Choroid plexus epithelial cell (primary cell): ENCODE results near the gene ADA.

Experiments used
- DNase-seq: peaks from one replicate; pipeline ENCODE4 v3.0.0-alpha.2; 2010; ENCODE audit warnings: low read depth
- H3K4me3 ChIP-seq: 2 replicates; pipeline ENCODE4 v1.5.1; 2011; ENCODE audit warnings: low read depth, mild to moderate bottlenecking, control low read depth, low read length, moderate library complexity
- CTCF ChIP-seq: conservative IDR thresholded peaks from 2 replicates; pipeline ENCODE4 v1.5.1; 2011; ENCODE audit warnings: low read depth, mild to moderate bottlenecking, control low read depth, inconsistent platforms, low read length, moderate library complexity

ADA gene

DNA sequence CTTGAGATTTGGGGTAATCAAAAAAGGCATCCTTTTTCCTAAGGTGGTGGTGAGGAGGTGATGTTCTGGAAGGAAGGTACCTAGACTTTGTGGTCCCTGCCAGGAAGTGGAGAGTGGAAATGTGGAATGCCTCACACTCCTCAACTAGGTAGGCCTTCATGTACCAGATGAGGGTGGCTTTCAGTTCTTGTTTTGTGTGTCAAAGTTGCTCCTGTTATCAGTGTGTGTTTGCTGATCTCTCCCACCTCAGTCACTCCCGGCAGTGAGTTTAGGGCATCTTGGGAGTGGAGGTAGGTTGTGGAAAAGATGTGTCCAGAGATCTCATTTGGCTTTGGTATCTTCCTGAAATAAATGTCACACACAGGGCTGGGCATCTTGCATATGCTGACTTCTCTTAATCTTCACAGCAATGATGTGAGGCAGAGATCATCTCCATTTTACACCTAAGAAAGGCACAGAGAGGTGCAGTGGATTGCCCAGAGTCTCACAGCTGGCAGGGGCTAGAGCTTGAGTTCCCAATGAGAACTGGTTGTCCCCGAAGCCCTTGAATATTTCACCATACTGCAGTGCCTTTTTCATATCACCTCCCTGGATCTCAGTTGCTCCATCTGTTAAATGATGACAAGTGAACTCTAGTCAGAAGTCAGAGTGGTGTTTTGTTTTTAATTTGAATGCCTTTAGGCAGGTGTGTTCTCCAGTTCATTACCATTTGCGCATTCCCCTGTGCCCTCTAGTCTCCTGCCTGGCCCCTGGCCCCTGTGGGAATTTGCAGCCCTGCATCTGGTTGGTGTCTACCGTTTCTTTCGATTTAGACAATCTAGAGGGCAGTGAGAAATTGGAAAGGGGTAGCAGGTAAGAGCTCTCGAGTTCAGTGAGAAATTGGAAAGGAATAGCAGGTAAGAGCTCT, 66.2 kb downstream of the ADA start:
- H3K4me3 ChIP-seq, result no peak overlapping the region
- DNase-seq, result no peak
- TF ChIP-seq CTCF, result no peak

- no peak overlapping the region for H3K4me3 ChIP-seq
- TF ChIP-seq CTCF, result no peak
- no peak for DNase-seq
Observed at GRCh38 chr20:44584162-44584561, 67.3 kb downstream of the ADA start.

GRCh38 chr20:44583157-44583556, 68.3 kb downstream of the ADA start:
- peak overlapping the region; percentile 0 for H3K4me3 ChIP-seq
- no peak for TF ChIP-seq CTCF
- no peak for DNase-seq

DNA sequence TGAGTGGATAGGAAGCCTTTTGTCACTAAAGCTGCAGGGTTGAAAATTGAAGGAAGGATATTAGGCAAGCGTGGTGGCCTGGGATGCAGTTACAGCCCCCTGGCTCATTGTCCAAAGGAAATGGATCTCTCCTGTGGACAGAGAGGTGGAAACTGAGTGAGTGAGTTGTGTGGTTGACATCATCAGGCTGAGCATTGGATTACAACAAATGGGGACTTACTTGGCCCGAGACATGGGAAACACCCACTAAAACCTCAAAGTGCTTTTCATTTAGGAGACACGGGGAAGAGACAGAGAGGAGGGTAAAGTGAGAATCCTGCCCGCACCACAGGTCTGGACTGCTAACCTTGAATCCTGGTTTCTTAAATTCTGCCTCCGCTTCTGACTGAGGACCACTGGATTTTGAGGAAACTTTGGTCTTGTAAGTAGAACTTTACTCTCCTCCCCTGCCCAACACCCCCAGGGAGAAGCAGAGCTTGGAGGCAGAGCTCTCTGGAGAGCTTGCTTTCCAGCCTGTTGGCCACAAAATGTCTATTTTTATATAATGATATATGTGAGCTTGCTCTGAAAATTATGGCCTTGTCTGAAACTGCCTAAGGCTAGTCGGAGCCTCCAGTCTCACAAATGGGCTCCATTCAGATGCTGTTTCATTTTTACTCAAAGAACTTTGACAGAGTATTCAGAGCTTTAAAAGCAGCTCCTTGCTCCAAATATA, 69.0 kb downstream of the ADA start, which contains the start of gene PKIG:
PKIG (plus strand) TSS at position 269 of the 715 bp plus-strand sequence. CDS start 31,978 bp downstream, outside the sequence.
- H3K4me3 ChIP-seq, result peak within 1 kb of the TSS; percentile 46
- no peak for TF ChIP-seq CTCF
- peak; percentile 81 for DNase-seq

DNA sequence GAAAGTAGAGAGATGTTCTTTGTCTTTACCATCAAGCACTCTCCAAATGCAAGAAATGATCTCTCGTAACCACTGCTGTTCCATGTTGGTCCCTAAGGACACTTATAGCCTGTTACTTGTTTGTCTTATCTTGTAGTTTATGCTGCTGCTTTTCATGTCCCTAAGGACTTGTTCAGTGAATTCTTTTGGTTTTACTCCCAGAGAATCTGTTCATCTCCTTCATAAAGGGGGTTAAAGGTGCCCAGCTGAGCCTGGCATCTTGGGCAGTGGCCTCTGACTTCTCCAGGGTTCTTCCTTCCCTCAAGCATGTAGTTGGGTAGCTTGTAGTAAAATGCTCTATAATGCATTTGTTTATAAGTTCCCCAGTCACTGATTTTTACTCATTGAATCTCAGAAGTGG, 70.0 kb downstream of the ADA start:
- TF ChIP-seq CTCF, result no peak
- no peak overlapping the region for H3K4me3 ChIP-seq
- no peak for DNase-seq

GRCh38 chr20:44580581-44581268, 70.8 kb downstream of the ADA start:
- H3K4me3 ChIP-seq, result no peak overlapping the region
- TF ChIP-seq CTCF, result no peak
- DNase-seq, result no peak
